ENCODE data around the gene HECTD2. TPM values are rescaled to one million over a fixed set of nuclear protein-coding genes. Genes with fewer than 3 reads are reported as not detected.

The HECTD2 gene
- total RNA-seq, 1 donor from 2014 or later, result 1.6 TPM

GRCh38 chr10:91472911-91473310 lies 62.8 kb downstream of the HECTD2 start:
- no peak for TF ChIP-seq CTCF (IDR thresholded peaks at IDR 0.05; ENCODE audit: insufficient read depth, low read length, severe bottlenecking)
- H3K27me3 ChIP-seq (ENCODE audit: control insufficient read depth, insufficient read depth, low read length), result no peaks in the 10 kb centered on the region
- no peak overlapping the region for H3K4me3 ChIP-seq (ENCODE audit: low read depth, low read length)
- FAIRE-seq (no peak), DNase-seq (ENCODE audit: low read depth) (no peak)
- H3K36me3 ChIP-seq (ENCODE audit: control insufficient read depth, insufficient read depth, low read length), result no peaks in the 10 kb centered on the region

- H3K4me3 ChIP-seq (ENCODE audit: low read depth, low read length), result no peak overlapping the region
- FAIRE-seq (no peak), DNase-seq (ENCODE audit: low read depth) (no peak)
- H3K27me3 ChIP-seq (ENCODE audit: control insufficient read depth, insufficient read depth, low read length), result no peaks in the 10 kb centered on the region
- no peaks in the 10 kb centered on the region for H3K36me3 ChIP-seq (ENCODE audit: control insufficient read depth, insufficient read depth, low read length)
- no peak for TF ChIP-seq CTCF (IDR thresholded peaks at IDR 0.05; ENCODE audit: insufficient read depth, low read length, severe bottlenecking)
Observed at GRCh38 chr10:91474009-91474408, 63.9 kb downstream of the HECTD2 start.

- Histone ChIP-seq H3K4me3 (ENCODE audit: low read depth, low read length) (no peak overlapping the region), H3K27me3 (ENCODE audit: control insufficient read depth, insufficient read depth, low read length) (no peaks in the 10 kb centered on the region), H3K36me3 (ENCODE audit: control insufficient read depth, insufficient read depth, low read length) (no peaks in the 10 kb centered on the region)
- TF ChIP-seq CTCF (IDR thresholded peaks at IDR 0.05; ENCODE audit: insufficient read depth, low read length, severe bottlenecking), result no peak
- no peak for DNase-seq (ENCODE audit: low read depth)
- FAIRE-seq, result no peak
Observed at GRCh38 chr10:91477236-91477635, 67.1 kb downstream of the HECTD2 start.

- no peak for FAIRE-seq
- Histone ChIP-seq H3K27me3 (ENCODE audit: control insufficient read depth, insufficient read depth, low read length) (no peaks in the 10 kb centered on the region), H3K36me3 (ENCODE audit: control insufficient read depth, insufficient read depth, low read length) (no peaks in the 10 kb centered on the region), H3K4me3 (ENCODE audit: low read depth, low read length) (no peak overlapping the region)
- TF ChIP-seq CTCF (IDR thresholded peaks at IDR 0.05; ENCODE audit: insufficient read depth, low read length, severe bottlenecking), result no peak
- no peak for DNase-seq (ENCODE audit: low read depth)
Observed at GRCh38 chr10:91479583-91479982, 69.4 kb downstream of the HECTD2 start.

GRCh38 chr10:91487911-91488582 lies 77.9 kb downstream of the HECTD2 start:
- Histone ChIP-seq H3K36me3 (ENCODE audit: control insufficient read depth, insufficient read depth, low read length) (no peaks in the 10 kb centered on the region), H3K27me3 (ENCODE audit: control insufficient read depth, insufficient read depth, low read length) (no peaks in the 10 kb centered on the region), H3K4me3 (ENCODE audit: low read depth, low read length) (no peak overlapping the region)
- FAIRE-seq (no peak), DNase-seq (ENCODE audit: low read depth) (no peak)
- no peak for TF ChIP-seq CTCF (IDR thresholded peaks at IDR 0.05; ENCODE audit: insufficient read depth, low read length, severe bottlenecking)

- Histone ChIP-seq H3K4me3 (ENCODE audit: low read depth, low read length) (no peak overlapping the region), H3K27me3 (ENCODE audit: control insufficient read depth, insufficient read depth, low read length) (no peaks in the 10 kb centered on the region), H3K36me3 (ENCODE audit: control insufficient read depth, insufficient read depth, low read length) (no peaks in the 10 kb centered on the region)
- FAIRE-seq (no peak), DNase-seq (ENCODE audit: low read depth) (peak; percentile 66)
- peak; percentile 10 for TF ChIP-seq CTCF (IDR thresholded peaks at IDR 0.05; ENCODE audit: insufficient read depth, low read length, severe bottlenecking)
Observed at GRCh38 chr10:91493313-91493712, 83.2 kb downstream of the HECTD2 start.
